GM12878 (cell line): ENCODE results near the gene LY9. TPM values are rescaled to one million over a fixed set of nuclear protein-coding genes. Genes with fewer than 3 reads are reported as not detected.

ENCODE experiments used
- ATAC-seq: fragments of 200-7000 bp; cut with Tn5 transposase; 3 replicates; pipeline ENCODE4 v1.9.1; 2020; ENCODE audit warnings: mild to moderate bottlenecking, moderate library complexity
- BruUV-seq: library from RNA; stranded (reverse); fragments of 400-500 nt; replicated peaks from 2 replicates; lab custom pipeline; 2021; lab: Mats Ljungman, UMichigan
- CTCF ChIA-PET: fragments of 300-600 bp; sonication (Branson Sonifier 250); formaldehyde crosslinking; extraction: SDS; loops from one replicate; lab custom pipeline; 2021; ENCODE audit warnings: inconsistent platforms; lab: Yijun Ruan, JAX
- POLR2A ChIA-PET: fragments of 350-600 bp; formaldehyde crosslinking; extraction: SDS; loops from one replicate; lab custom pipeline; 2021; ENCODE audit warnings: inconsistent platforms; lab: Charles Lee
- RAD21 ChIA-PET: fragments of 300-600 bp; sonication (Branson Sonifier 250); formaldehyde crosslinking; loops from one replicate; lab custom pipeline; 2023; ENCODE audit warnings: antibody characterized with exemption; ENCODE audit not compliant: unreplicated experiment; lab: Charles Lee
- SMC1A ChIA-PET: fragments of 300-600 bp; sonication (Branson Sonifier 250); formaldehyde crosslinking; loops from one replicate; lab custom pipeline; 2023; ENCODE audit not compliant: unreplicated experiment, uncharacterized antibody; lab: Charles Lee
- DNase-seq: peaks from one replicate; pipeline ENCODE4 v3.0.0-alpha.2; 2011; ENCODE audit warnings: low read depth, low spot score
- FAIRE-seq: peaks from 3 replicates; lab custom pipeline; 2011; peaks lifted over from hg19 to GRCh38; lab: Jason Lieb, UNC
- H2AFZ ChIP-seq: 2 replicates; pipeline ENCODE4 v1.6.0; 2011; ENCODE audit warnings: low read depth, low read length, control low read depth; ENCODE audit not compliant: control insufficient read depth
- H3K27ac ChIP-seq: 2 replicates; pipeline ENCODE4 v1.5.1; 2011; ENCODE audit warnings: control low read depth; ENCODE audit not compliant: control insufficient read depth, insufficient read depth
- H3K27me3 ChIP-seq, 2 experiments: replicated peaks in 1 of 2; 2 replicates each; pipeline versions ENCODE4 v1.6.0 to v1.6.1; 2011; ENCODE audit warnings: low read length in 1 of 2; ENCODE audit not compliant: control insufficient read depth in 2 of 2, insufficient read depth in 2 of 2
- H3K36me3 ChIP-seq, 2 experiments: 2 replicates each; pipeline ENCODE4 v1.5.1; 2011; ENCODE audit warnings: low read length in 1 of 2; ENCODE audit not compliant: control insufficient read depth in 2 of 2, insufficient read depth in 2 of 2
- H3K4me1 ChIP-seq: 2 replicates; pipeline ENCODE4 v1.6.1; 2011; ENCODE audit warnings: mild to moderate bottlenecking, low read length, moderate library complexity, mixed read lengths; ENCODE audit not compliant: control insufficient read depth, insufficient read depth
- H3K4me2 ChIP-seq: 2 replicates; pipeline ENCODE4 v1.6.0; 2011; ENCODE audit warnings: control low read depth; ENCODE audit not compliant: control insufficient read depth, insufficient read depth
- H3K4me3 ChIP-seq: fragments of 200-600 bp; sonication (generic); 2 replicates; pipeline ENCODE4 v1.5.1; 2016
- H3K79me2 ChIP-seq: 2 replicates; pipeline ENCODE4 v1.6.0; 2011; ENCODE audit warnings: low read length; ENCODE audit not compliant: control insufficient read depth, insufficient read depth
- H3K9ac ChIP-seq: 2 replicates; pipeline ENCODE4 v1.8.0; 2011; ENCODE audit warnings: low read length, control low read depth, mixed read lengths; ENCODE audit not compliant: control insufficient read depth, insufficient read depth
- H3K9me3 ChIP-seq: replicated peaks from 3 replicates; pipeline ENCODE4 v1.5.1; 2011; ENCODE audit warnings: mild to moderate bottlenecking, low read length; ENCODE audit not compliant: control insufficient read depth, insufficient read depth
- H4K20me1 ChIP-seq: 2 replicates; pipeline ENCODE4 v1.6.0; 2011; ENCODE audit not compliant: control insufficient read depth, insufficient read depth
- ATF2 ChIP-seq: IDR thresholded peaks from 2 replicates; pipeline ENCODE4 v1.6.1; 2012; ENCODE audit warnings: low read length, inconsistent platforms
- BCL11A ChIP-seq: IDR thresholded peaks from 2 replicates; pipeline ENCODE4 v1.6.1; 2011; ENCODE audit warnings: low read depth, low read length
- GABPA ChIP-seq: IDR thresholded peaks from 2 replicates; pipeline ENCODE4 v1.6.1; 2014; ENCODE audit warnings: antibody characterized with exemption, low read depth, mild to moderate bottlenecking, inconsistent platforms
- HDAC6 ChIP-seq: fragments of 200-600 bp; sonication (generic); IDR thresholded peaks from one replicate; pipeline ENCODE4 v1.8.0; 2017; ENCODE audit warnings: antibody characterized with exemption; ENCODE audit not compliant: unreplicated experiment
- KAT2A ChIP-seq: conservative IDR thresholded peaks from 2 replicates; pipeline ENCODE4 v1.6.1; 2011; ENCODE audit warnings: low read depth, low read length; ENCODE audit not compliant: control insufficient read depth
- KLF5 ChIP-seq: fragments of 450-650 bp; IDR thresholded peaks from 2 replicates; pipeline ENCODE4 v1.6.1; 2014; ENCODE audit warnings: mild to moderate bottlenecking; ENCODE audit not compliant: partially characterized antibody
- MTA3 ChIP-seq: IDR thresholded peaks from 2 replicates; pipeline ENCODE4 v1.6.1; 2012; ENCODE audit warnings: low read length, inconsistent platforms, borderline replicate concordance
- RBBP5 ChIP-seq: fragments of 200-600 bp; sonication (generic); conservative IDR thresholded peaks from 2 replicates; pipeline ENCODE4 v1.6.1; 2016
- RCOR1 ChIP-seq: conservative IDR thresholded peaks from 2 replicates; pipeline ENCODE4 v1.6.1; 2012; ENCODE audit warnings: low read depth, low read length, improper control_type of control experiment
- RUNX3 ChIP-seq: IDR thresholded peaks from 2 replicates; pipeline ENCODE4 v1.6.1; 2012; ENCODE audit warnings: low read length, inconsistent platforms
- SREBF1 ChIP-seq: IDR thresholded peaks from 2 replicates; pipeline ENCODE4 v1.6.1; 2012; ENCODE audit warnings: mild to moderate bottlenecking, low read length
- SUZ12 ChIP-seq: fragments of 200-600 bp; sonication (generic); IDR thresholded peaks from one replicate; pipeline ENCODE4 v1.6.1; 2018; ENCODE audit warnings: antibody characterized with exemption, mild to moderate bottlenecking; ENCODE audit not compliant: unreplicated experiment
- ZBTB11 ChIP-seq: fragments of 450-650 bp; formaldehyde crosslinking; IDR thresholded peaks from 2 replicates; pipeline ENCODE4 v1.5.0; 2022; ENCODE audit warnings: mild to moderate bottlenecking, missing genetic modification characterization
- ZNF622 ChIP-seq: fragments of 450-650 bp; IDR thresholded peaks from 2 replicates; pipeline ENCODE4 v1.6.1; 2017; ENCODE audit warnings: mild to moderate bottlenecking, inconsistent platforms
- WGBS: methylation state at CpG from one replicate; pipeline ENCODE4 v1.1.6; 2016; ENCODE audit warnings: low lambda C conversion rate; ENCODE audit not compliant: insufficient replicate concordance, insufficient coverage; ENCODE audit errors: missing lambda C conversion rate; 5-methylcytosine and 5-hydroxymethylcytosine counted together
- in situ Hi-C: fragments of 300-500 bp; cut with MboI; formaldehyde crosslinking; loops from 9 replicates; pipeline ENCODE4 v1.14.3; 2018; ENCODE audit warnings: mixed read lengths
- intact Hi-C: fragments of 100-400 bp; cut with micrococcal nuclease; formaldehyde crosslinking; loops from one replicate; pipeline ENCODE4 v1.14.2; 2022; ENCODE audit not compliant: unreplicated experiment
- polyA plus RNA-seq, 11 experiments: library from polyadenylated mRNA; depleted of rRNA in 4 of 11; unstranded in 6 of 11; stranded (reverse) in 5 of 11; fragments of >200 nt; fragmentation: Nextera tagmentation in 4 of 11; fragmentation: Illumina TruSeq in 1 of 11; extraction: Ambion mirVana in 4 of 11; extraction: Trizol in 1 of 11; gene quantifications; 1 replicate in 1 of 11; 2 replicates in 10 of 11; pipeline versions ENCODE4 v1.2.1 to v1.2.3, GENCODE V29; 2011 to 2016; ENCODE audit warnings: inconsistent platforms in 2 of 11, missing spikeins in 2 of 11, low read depth in 1 of 11
- total RNA-seq, 4 experiments: library from RNA; depleted of rRNA in 3 of 4; stranded (reverse); fragments of >200 nt in 3 of 4; fragmentation: Illumina TruSeq in 1 of 4; extraction: Trizol in 1 of 4; gene quantifications; 2 replicates each; pipeline versions ENCODE4 v1.2.1 to v1.2.3, GENCODE V29; 2013 to 2021
- TF ChIP-seq, protein P1 (sequence below): IDR thresholded peaks from 2 replicates; pipeline ENCODE4 v1.6.1; 2012; ENCODE audit warnings: low read depth, low read length, improper control_type of control experiment
- TF ChIP-seq, protein P2 (sequence below): IDR thresholded peaks from 2 replicates; pipeline ENCODE4 v1.6.1; 2011; ENCODE audit warnings: low read depth, low read length, improper control_type of control experiment, borderline replicate concordance

The LY9 gene
- total and polyA plus RNA-seq, 10 of the 15 experiments (the other 5 are each of a cell fraction or from before 2014, with no cell fraction given): 2.7 to 12.5 (median 9.0) TPM

DNA sequence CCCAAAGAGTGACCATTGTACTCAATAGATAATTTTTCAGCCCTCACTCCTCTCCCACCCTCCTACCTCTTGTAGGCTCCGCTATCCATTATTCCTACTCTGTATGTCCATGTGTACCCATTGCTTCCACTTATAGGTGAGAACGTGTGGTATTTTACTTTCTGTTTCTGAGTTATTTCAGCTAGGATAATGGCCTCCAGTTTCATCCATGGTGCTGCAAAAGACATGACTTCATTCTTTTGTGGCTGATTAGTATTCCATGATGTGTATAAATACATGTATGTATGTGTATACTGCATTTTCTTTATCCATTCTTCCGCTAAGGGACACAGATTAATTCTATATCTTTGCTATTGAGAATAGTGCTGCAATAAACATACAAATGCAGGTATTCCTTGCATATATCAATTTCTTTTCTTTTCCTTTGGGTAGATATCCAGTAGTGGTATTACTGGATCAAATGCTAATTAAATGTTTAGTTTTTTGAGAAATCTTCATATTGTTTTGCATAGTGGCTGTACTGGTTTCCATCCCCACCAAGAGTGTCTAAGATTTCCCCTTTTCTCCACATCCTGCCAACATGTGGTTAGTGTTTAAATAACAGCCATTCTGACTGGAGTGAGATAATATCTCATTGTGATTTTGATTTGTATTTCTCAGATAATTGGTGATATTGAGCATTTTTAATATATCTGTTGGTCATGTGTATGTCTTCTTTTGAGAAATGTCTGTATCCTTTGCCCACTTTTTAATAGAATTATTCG is 4.9 kb downstream of the LY9 start (continued):
- no peak for TF ChIP-seq KLF5
- TF ChIP-seq, all 136 proteins: peak for 7

DNA sequence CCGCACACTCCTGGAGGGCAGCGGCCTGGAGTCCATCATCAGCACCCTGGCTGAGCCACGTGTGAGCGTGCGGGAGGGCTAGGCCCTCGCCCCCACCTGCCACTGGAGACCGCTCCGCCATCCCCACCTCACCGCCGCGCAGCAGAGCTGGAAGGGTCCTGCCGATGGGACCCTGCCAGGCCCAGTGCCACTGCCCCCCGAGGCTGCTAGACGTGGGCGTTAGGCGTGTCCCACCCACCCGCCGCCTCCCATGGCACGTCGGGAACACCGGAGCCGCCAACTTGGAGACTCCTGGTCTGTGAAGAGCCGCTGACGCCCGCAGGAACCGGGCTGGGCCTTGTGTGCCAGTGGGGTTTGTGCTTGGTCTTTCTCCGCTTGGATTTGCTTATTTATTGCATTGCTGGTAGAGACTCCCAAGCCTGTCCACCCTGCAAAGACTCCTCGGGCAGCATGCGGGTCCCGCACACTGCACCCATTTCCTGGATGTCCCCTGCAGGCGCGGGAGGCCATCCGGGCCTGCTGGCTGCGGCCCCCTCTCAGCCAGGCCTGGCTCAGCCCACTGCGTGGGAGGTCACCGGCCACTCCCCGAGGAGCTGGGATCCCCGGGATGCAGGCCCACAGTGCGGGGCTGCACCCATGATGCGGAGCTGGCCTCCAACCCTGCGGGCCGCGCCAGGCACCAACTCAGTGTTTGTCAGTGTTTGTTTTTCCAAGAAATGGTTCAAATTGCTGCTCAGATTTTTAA is 6.0 kb downstream of the LY9 start:
- ChIA-PET CTCF (interaction anchor here (1.2 to 1.3 kb wide), 2 partner anchors 27 to 29 kb away, joined by 3 read pairs; no protein-coding TSS in a partner anchor), POLR2A (no interaction called here), RAD21 (no interaction called here), SMC1A (interaction anchor here (1.2 to 1.7 kb wide), 3 partner anchors 22 to 42 kb away, joined by 3 to 6 read pairs (median 4); no protein-coding TSS in a partner anchor)
- 98% methylated on average over 29 of the region's 43 CpGs for WGBS
- no TSS peak for BruUV-seq
- no peaks in the 10 kb centered on the region for H3K27me3 ChIP-seq
- no peaks in the 10 kb centered on the region; the same call in 1 of the 2 replicates for H3K79me2 ChIP-seq
- DNase-seq: no peak
- no peak overlapping the region for H3K4me3 ChIP-seq
- no peak overlapping the region for H3K27ac ChIP-seq
- H4K20me1 ChIP-seq: no peaks in the 10 kb centered on the region
- intact Hi-C loops: no loop called here
- FAIRE-seq: no peak
- H3K4me2 ChIP-seq: no peak overlapping the region
- H3K9me3 ChIP-seq: peaks cover 6% of the 10 kb centered on the region
- peaks cover 0 to 5% of the 10 kb centered on the region in 2 experiments; a peak in 1 of 4 replicates for H3K36me3 ChIP-seq
- no peak for ATAC-seq
- in situ Hi-C loops: no loop called here
- no peak overlapping the region for H2AFZ ChIP-seq
- H3K9ac ChIP-seq: no peak overlapping the region
- peaks cover 27% of the 10 kb centered on the region for H3K4me1 ChIP-seq
- TF ChIP-seq SREBF1 (no peak), GABPA (no peak), MTA3 (no peak), RUNX3 (no peak), HDAC6 (no peak), SUZ12 (no peak), RCOR1 (no peak), ZBTB11 (CRISPR knock-in tag) (no peak), BCL11A (no peak), ATF2 (no peak), RBBP5 (no peak), KAT2A (no peak), ZNF622 (no peak)
- TF ChIP-seq, protein P1, sequence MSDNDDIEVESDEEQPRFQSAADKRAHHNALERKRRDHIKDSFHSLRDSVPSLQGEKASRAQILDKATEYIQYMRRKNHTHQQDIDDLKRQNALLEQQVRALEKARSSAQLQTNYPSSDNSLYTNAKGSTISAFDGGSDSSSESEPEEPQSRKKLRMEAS: no peak
- TF ChIP-seq, protein P2, sequence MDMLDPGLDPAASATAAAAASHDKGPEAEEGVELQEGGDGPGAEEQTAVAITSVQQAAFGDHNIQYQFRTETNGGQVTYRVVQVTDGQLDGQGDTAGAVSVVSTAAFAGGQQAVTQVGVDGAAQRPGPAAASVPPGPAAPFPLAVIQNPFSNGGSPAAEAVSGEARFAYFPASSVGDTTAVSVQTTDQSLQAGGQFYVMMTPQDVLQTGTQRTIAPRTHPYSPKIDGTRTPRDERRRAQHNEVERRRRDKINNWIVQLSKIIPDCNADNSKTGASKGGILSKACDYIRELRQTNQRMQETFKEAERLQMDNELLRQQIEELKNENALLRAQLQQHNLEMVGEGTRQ: no peak
